T-cell (primary cell): ENCODE measurements around the gene SMIM35. TPM values are rescaled to one million over a fixed set of nuclear protein-coding genes. Genes with fewer than 3 reads are reported as not detected.

Experiments used
- ATAC-seq, 4 experiments: fragments of 200-7000 bp in 3 of 4; fragments of 150-1000 bp in 1 of 4; cut with Tn5 transposase; replicated peaks in 1 of 4; 1 replicate in 3 of 4; 2 replicates in 1 of 4; pipeline ENCODE4 v1.10.0; 2021; ENCODE audit warnings: moderate library complexity in 3 of 4, mild to moderate bottlenecking in 2 of 4, moderate number of reproducible peaks in 1 of 4
- CTCF ChIA-PET, 2 donors: fragments of 300-600 bp; sonication (Branson Sonifier 250); formaldehyde crosslinking; loops; one replicate each; lab custom pipeline; 2022; ENCODE audit warnings: antibody characterized with exemption in 2 of 2; lab: Charles Lee
- POLR2A ChIA-PET, 2 donors: fragments of 300-600 bp; sonication (Branson Sonifier 250); formaldehyde crosslinking; loops; one replicate each; lab custom pipeline; 2022; ENCODE audit warnings: antibody characterized with exemption in 2 of 2; lab: Charles Lee
- DNase-seq, 35 experiments: peaks; one replicate each; pipeline versions ENCODE4 v3.0.0 to v3.0.0-alpha.2; 2013 to 2023
- H3K27ac ChIP-seq: one replicate; pipeline ENCODE4 v1.5.1; 2013; ENCODE audit warnings: low read length
- H3K27me3 ChIP-seq, 2 experiments: replicated peaks in 1 of 2; 1 replicate in 1 of 2; 2 replicates in 1 of 2; pipeline versions ENCODE4 v1.6.1 to v1.7.0; 2013; ENCODE audit warnings: low read length in 1 of 2, mixed read lengths in 1 of 2; ENCODE audit not compliant: control insufficient read depth in 2 of 2, insufficient read depth in 2 of 2; ENCODE audit errors: extremely low read depth in 1 of 2
- H3K36me3 ChIP-seq, 2 donors: 1 replicate in 1 of 2; 2 replicates in 1 of 2; pipeline versions ENCODE4 v1.6.1 to v1.7.0; 2013; ENCODE audit warnings: low read length in 1 of 2; ENCODE audit not compliant: control insufficient read depth in 2 of 2, insufficient read depth in 1 of 2; ENCODE audit errors: extremely low read depth in 1 of 2
- H3K4me1 ChIP-seq, 2 experiments: 1 replicate in 1 of 2; 2 replicates in 1 of 2; pipeline versions ENCODE4 v1.6.1 to v1.7.0; 2013; ENCODE audit warnings: low read length in 2 of 2, mixed read lengths in 1 of 2; ENCODE audit not compliant: insufficient read depth in 2 of 2, control insufficient read depth in 1 of 2; ENCODE audit errors: extremely low read depth in 1 of 2
- H3K4me3 ChIP-seq, 2 donors: 1 replicate in 1 of 2; 2 replicates in 1 of 2; pipeline versions ENCODE4 v1.5.1 to v1.7.0; 2013; ENCODE audit warnings: mild to moderate bottlenecking in 2 of 2, low read length in 1 of 2, moderate library complexity in 1 of 2; ENCODE audit not compliant: control insufficient read depth in 1 of 2; ENCODE audit errors: extremely low read depth in 1 of 2
- H3K9me3 ChIP-seq: 2 replicates; pipeline ENCODE4 v1.7.0; 2013
- H3K27ac Mint-ChIP-seq, 2 donors: one replicate each; pipeline ENCODE4 v1.8.0; 2020 to 2021; ENCODE audit warnings: mild to moderate bottlenecking in 2 of 2, mixed read lengths in 2 of 2
- H3K27me3 Mint-ChIP-seq, 2 donors: one replicate each; pipeline ENCODE4 v1.8.0; 2021 to 2022; ENCODE audit warnings: mixed read lengths in 2 of 2
- H3K36me3 Mint-ChIP-seq: one replicate; pipeline ENCODE4 v1.8.0; 2021; ENCODE audit warnings: mixed read lengths
- H3K4me1 Mint-ChIP-seq, 3 donors: one replicate each; pipeline ENCODE4 v1.8.0; 2020 to 2022; ENCODE audit warnings: mixed read lengths in 3 of 3, mild to moderate bottlenecking in 1 of 3
- H3K4me3 Mint-ChIP-seq, 3 donors: one replicate each; pipeline ENCODE4 v1.8.0; 2020 to 2022; ENCODE audit warnings: mild to moderate bottlenecking in 3 of 3, mixed read lengths in 3 of 3, moderate library complexity in 3 of 3
- H3K9me3 Mint-ChIP-seq, 3 donors: one replicate each; pipeline ENCODE4 v1.8.0; 2020 to 2022; ENCODE audit warnings: mixed read lengths in 3 of 3
- WGBS: methylation state at CpG from one replicate; pipeline ENCODE4 v1.1.5; 2013; ENCODE audit warnings: missing lambda C conversion rate; ENCODE audit not compliant: insufficient coverage; 5-methylcytosine and 5-hydroxymethylcytosine counted together
- total RNA-seq, 35 experiments: library from RNA in 6 of 35; stranded (reverse) in 6 of 35; fragments of 120-200 nt in 1 of 35; gene quantifications; one replicate each; pipeline versions ENCODE4 v1.2.1 to v1.2.4 and lab custom pipeline; 2013 to 2026

SMIM35 gene
- total RNA-seq, 5 donors from 2014 or later (not counting 1 experiment from before 2014, with no cell fraction given): 0.28 to 1.0 (median 0.36) TPM

DNA sequence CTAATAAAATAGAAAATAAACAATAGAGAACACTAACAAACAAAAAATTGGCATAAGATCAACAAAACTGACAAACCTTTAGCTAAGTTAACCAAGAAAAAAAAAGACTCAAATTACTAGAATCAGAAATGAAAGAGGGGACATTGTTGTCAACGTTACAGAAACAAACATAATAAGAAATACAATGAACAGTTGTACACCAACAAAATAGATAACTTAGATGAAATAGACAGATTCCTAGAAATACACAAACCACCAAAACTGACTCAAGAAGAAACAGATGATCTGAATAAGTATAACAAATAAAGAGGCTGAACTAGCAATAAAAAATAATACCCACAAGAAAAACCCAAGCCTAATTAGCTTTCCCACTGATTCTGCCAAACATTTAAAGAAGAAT is 44.6 kb downstream of the SMIM35 start:
- no CpG with 5 or more reads among the region's 1 CpG for WGBS
- Histone ChIP-seq H3K36me3 (no peaks in the 10 kb centered on the region), H3K4me1 (peaks cover 31 to 34% of the 10 kb centered on the region in 2 experiments), H3K27ac (peak overlapping the region; percentile 1), H3K27me3 (no peaks in the 10 kb centered on the region), H3K9me3 (no peaks in the 10 kb centered on the region), H3K4me3 (no peak overlapping the region)
- no peaks in the 10 kb centered on the region for H3K9me3 Mint-ChIP-seq
- peak overlapping the region; percentile 87 to 88 for H3K27ac Mint-ChIP-seq
- H3K4me1 Mint-ChIP-seq: peaks cover 67 to 82% (median 72%) of the 10 kb centered on the region in 3 donors
- peaks cover 5% of the 10 kb centered on the region for H3K36me3 Mint-ChIP-seq
- ChIA-PET CTCF (interaction anchor here in 1 of 2 donors (0.6 to 1.7 kb wide), 4 partner anchors 9 to 238 kb away, joined by 3 to 8 read pairs (median 4); no protein-coding TSS in a partner anchor), POLR2A (interaction anchor here (0.6 kb wide), 4 partner anchors 11 to 56 kb away, joined by 3 to 5 read pairs (median 3); no protein-coding TSS in a partner anchor)
- peak overlapping the region in 2 of 3 donors; percentile 17 to 43 for H3K4me3 Mint-ChIP-seq
- DNase-seq (no peak), ATAC-seq (no peak)
- no peaks in the 10 kb centered on the region for H3K27me3 Mint-ChIP-seq

GRCh38 chr11:118033443-118033842 is 53.3 kb downstream of the SMIM35 start:
- WGBS: no CpG with 5 or more reads among the region's 4 CpGs
- no peaks in the 10 kb centered on the region for H3K36me3 ChIP-seq
- ATAC-seq: no peak
- Mint-ChIP-seq H3K4me3 (no peak overlapping the region), H3K36me3 (no peaks in the 10 kb centered on the region), H3K27me3 (no peaks in the 10 kb centered on the region), H3K27ac (peak overlapping the region; percentile 39 to 59), H3K9me3 (no peaks in the 10 kb centered on the region), H3K4me1 (peaks cover 15 to 44% (median 23%) of the 10 kb centered on the region in 3 donors)
- DNase-seq: no peak
- H3K9me3 ChIP-seq: no peaks in the 10 kb centered on the region
- peaks cover 0 to 6% of the 10 kb centered on the region in 2 experiments for H3K4me1 ChIP-seq
- no peaks in the 10 kb centered on the region for H3K27me3 ChIP-seq
- ChIA-PET CTCF (no interaction called here), POLR2A (interaction anchor here in 1 of 2 donors (0.7 kb wide), 1 partner anchor 402 kb away, joined by 5 read pairs; no protein-coding TSS in a partner anchor)
- H3K4me3 ChIP-seq: no peak overlapping the region
- no peak overlapping the region for H3K27ac ChIP-seq

DNA sequence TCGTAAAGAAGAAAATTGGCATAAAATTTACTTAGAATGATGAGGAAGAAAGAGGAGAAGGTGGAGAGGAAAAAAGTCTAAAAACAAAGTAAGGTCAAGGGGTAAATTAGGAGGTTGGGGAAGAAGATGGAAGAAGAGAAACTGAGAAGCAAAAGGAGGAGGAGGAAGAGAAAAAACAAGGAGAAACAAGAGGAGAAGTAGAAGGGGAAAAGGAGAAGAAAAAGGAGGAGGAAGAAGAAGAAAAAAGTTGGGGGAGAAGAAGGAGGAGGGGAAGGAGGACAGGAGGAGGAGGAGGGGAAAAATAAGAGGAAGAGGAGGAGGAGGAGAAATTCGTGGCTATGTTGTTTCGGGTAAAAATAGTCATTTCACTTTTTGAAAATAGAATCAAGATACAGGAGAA is 58.1 kb downstream of the SMIM35 start:
- CTCF ChIA-PET: no interaction called here
- H3K27ac Mint-ChIP-seq: no peak overlapping the region
- H3K27me3 ChIP-seq: no peaks in the 10 kb centered on the region
- no peaks in the 10 kb centered on the region for H3K9me3 Mint-ChIP-seq
- POLR2A ChIA-PET: no interaction called here
- H3K4me1 ChIP-seq: peaks cover 0 to 3% of the 10 kb centered on the region in 2 experiments
- no peaks in the 10 kb centered on the region for H3K36me3 Mint-ChIP-seq
- ATAC-seq (no peak), DNase-seq (no peak)
- H3K9me3 ChIP-seq: no peaks in the 10 kb centered on the region
- H3K4me1 Mint-ChIP-seq: peaks cover 17 to 42% (median 27%) of the 10 kb centered on the region in 3 donors
- no peaks in the 10 kb centered on the region for H3K27me3 Mint-ChIP-seq
- no peak overlapping the region for H3K4me3 ChIP-seq
- no peak overlapping the region for H3K27ac ChIP-seq
- no peaks in the 10 kb centered on the region for H3K36me3 ChIP-seq
- no peak overlapping the region for H3K4me3 Mint-ChIP-seq
- 75% methylated on average over 2 of the region's 3 CpGs for WGBS

GRCh38 chr11:118027694-118028093 is 59.1 kb downstream of the SMIM35 start:
- H3K4me1 ChIP-seq: peaks cover 0 to 3% of the 10 kb centered on the region in 2 experiments
- Mint-ChIP-seq H3K4me3 (no peak overlapping the region), H3K27ac (peak overlapping the region in 1 of 2 donors; percentile 31), H3K9me3 (no peaks in the 10 kb centered on the region), H3K36me3 (no peaks in the 10 kb centered on the region), H3K27me3 (no peaks in the 10 kb centered on the region), H3K4me1 (peaks cover 13 to 38% (median 31%) of the 10 kb centered on the region in 3 donors)
- no peak overlapping the region for H3K4me3 ChIP-seq
- no peak overlapping the region for H3K27ac ChIP-seq
- WGBS: 100% methylated on average over 1 of the region's 4 CpGs
- H3K27me3 ChIP-seq: no peaks in the 10 kb centered on the region
- ChIA-PET CTCF (no interaction called here), POLR2A (no interaction called here)
- no peaks in the 10 kb centered on the region for H3K9me3 ChIP-seq
- no peak for ATAC-seq
- DNase-seq: no peak
- no peaks in the 10 kb centered on the region for H3K36me3 ChIP-seq

DNA sequence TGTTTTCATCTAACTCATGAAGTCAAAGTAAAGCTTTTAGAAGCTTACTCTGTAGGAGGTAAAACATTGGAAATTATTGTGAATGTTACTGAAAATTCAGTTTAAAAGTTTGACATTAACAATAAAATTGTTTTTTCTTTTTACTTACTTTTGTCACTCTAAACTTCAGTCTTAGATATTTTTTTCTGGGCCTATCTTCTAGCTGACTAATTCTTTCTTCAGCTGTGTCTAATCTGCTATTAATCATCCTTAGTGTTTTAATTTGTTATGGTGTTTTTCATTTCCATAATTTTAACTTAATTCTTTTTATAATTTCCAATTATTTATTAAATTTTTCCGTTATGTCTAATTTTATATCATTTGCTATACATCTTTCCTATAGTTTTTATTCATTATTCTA is 65.6 kb downstream of the SMIM35 start:
- peaks cover 16% of the 10 kb centered on the region for H3K36me3 Mint-ChIP-seq
- no peak overlapping the region for H3K27ac Mint-ChIP-seq
- Histone ChIP-seq H3K27me3 (no peaks in the 10 kb centered on the region), H3K27ac (no peak overlapping the region), H3K4me3 (no peak overlapping the region), H3K9me3 (no peaks in the 10 kb centered on the region), H3K36me3 (peaks cover 0 to 2% of the 10 kb centered on the region in 2 donors), H3K4me1 (peaks cover 3 to 10% of the 10 kb centered on the region in 2 experiments)
- no peak for ATAC-seq
- no peak for DNase-seq
- ChIA-PET POLR2A (interaction anchor here in 1 of 2 donors (0.7 to 0.9 kb wide), 2 partner anchors 45 to 218 kb away, joined by 3 to 7 read pairs; no protein-coding TSS in a partner anchor), CTCF (interaction anchor here (0.5 to 1.0 kb wide), 5 partner anchors 18 to 180 kb away, joined by 3 to 5 read pairs (median 3); no protein-coding TSS in a partner anchor)
- no CpG with 5 or more reads among the region's 1 CpG for WGBS
- no peak overlapping the region for H3K4me3 Mint-ChIP-seq
- no peaks in the 10 kb centered on the region for H3K27me3 Mint-ChIP-seq
- H3K9me3 Mint-ChIP-seq: peaks cover 12 to 23% (median 20%) of the 10 kb centered on the region in 3 donors
- H3K4me1 Mint-ChIP-seq: peaks cover 10 to 32% (median 26%) of the 10 kb centered on the region in 3 donors

- Mint-ChIP-seq H3K36me3 (peaks cover 19% of the 10 kb centered on the region), H3K4me3 (no peak overlapping the region), H3K4me1 (peaks cover 37 to 50% (median 43%) of the 10 kb centered on the region in 3 donors), H3K9me3 (peaks cover 16 to 27% (median 20%) of the 10 kb centered on the region in 3 donors), H3K27ac (no peak overlapping the region), H3K27me3 (no peaks in the 10 kb centered on the region)
- ATAC-seq (no peak), DNase-seq (no peak)
- ChIA-PET CTCF (interaction anchor here in 1 of 2 donors (0.5 kb wide), 1 partner anchor 12 kb away, joined by 3 read pairs; no protein-coding TSS in a partner anchor), POLR2A (no interaction called here)
- WGBS: 88% methylated on average over 2 of the region's 2 CpGs
- Histone ChIP-seq H3K9me3 (no peaks in the 10 kb centered on the region), H3K27ac (no peak overlapping the region), H3K4me1 (peaks cover 13 to 37% of the 10 kb centered on the region in 2 experiments), H3K27me3 (no peaks in the 10 kb centered on the region), H3K4me3 (no peak overlapping the region), H3K36me3 (peaks cover 0 to 2% of the 10 kb centered on the region in 2 donors)
These were observed 68.4 kb downstream of the SMIM35 start for GRCh38 chr11:118018401-118018800.
